Endothelial cell of umbilical vein (primary cell): ENCODE results near the gene FLT1. TPM values are rescaled to one million over a fixed set of nuclear protein-coding genes. Genes with fewer than 3 reads are reported as not detected.

Experiments used
- BruUV-seq: library from RNA; stranded (reverse); fragments of 400-500 nt; replicated peaks from 2 replicates; lab custom pipeline; 2021; lab: Mats Ljungman, UMichigan
- CTCF ChIA-PET: fragments of 300-600, 350-600 bp; sonication (Branson Sonifier 250); formaldehyde crosslinking; loops from one replicate; lab custom pipeline; 2021; ENCODE audit warnings: antibody characterized with exemption, inconsistent platforms; lab: Charles Lee
- POLR2A ChIA-PET: fragments of 300-600, 350-600 bp; sonication (Branson Sonifier 250); formaldehyde crosslinking; loops from one replicate; lab custom pipeline; 2021; ENCODE audit warnings: antibody characterized with exemption, inconsistent platforms; lab: Charles Lee
- DNase-seq: peaks from one replicate; pipeline ENCODE4 v3.0.0-alpha.2; 2011; ENCODE audit warnings: low read depth, low spot score
- FAIRE-seq: peaks from 2 replicates; lab custom pipeline; 2011; peaks lifted over from hg19 to GRCh38; lab: Jason Lieb, UNC
- H2AFZ ChIP-seq: 2 replicates; pipeline ENCODE4 v1.6.0; 2012; ENCODE audit warnings: low read depth, low read length, control low read depth, inconsistent platforms
- H3K27ac ChIP-seq: 2 replicates; pipeline ENCODE4 v1.5.1; 2011; ENCODE audit warnings: low read depth, mild to moderate bottlenecking, control low read depth, low read length, moderate library complexity; ENCODE audit not compliant: insufficient read depth
- H3K27me3 ChIP-seq, 2 experiments: 2 replicates each; pipeline versions ENCODE4 v1.6.0 to v1.6.1; 2011; ENCODE audit warnings: low read length in 2 of 2, mixed read lengths in 1 of 2; ENCODE audit not compliant: control insufficient read depth in 2 of 2, insufficient read depth in 2 of 2
- H3K36me3 ChIP-seq, 2 experiments: 2 replicates in 1 of 2; 3 replicates in 1 of 2; pipeline ENCODE4 v1.5.1; 2011; ENCODE audit warnings: low read length in 2 of 2, mild to moderate bottlenecking in 1 of 2, moderate library complexity in 1 of 2; ENCODE audit not compliant: control insufficient read depth in 2 of 2, insufficient read depth in 2 of 2; ENCODE audit errors: extremely low read depth in 1 of 2
- H3K4me1 ChIP-seq: 3 replicates; pipeline ENCODE4 v1.5.1; 2011; ENCODE audit warnings: mild to moderate bottlenecking, low read length; ENCODE audit not compliant: control insufficient read depth, insufficient read depth; ENCODE audit errors: extremely low read depth
- H3K4me2 ChIP-seq: 2 replicates; pipeline ENCODE4 v1.6.1; 2011; ENCODE audit warnings: low read length, control low read depth, mixed read lengths; ENCODE audit not compliant: insufficient read depth
- H3K4me3 ChIP-seq, 3 experiments: fragments of 200-600 bp in 1 of 3; sonication (generic), shearing (Covaris generic) in 1 of 3; replicated peaks in 1 of 3; 2 replicates each; pipeline ENCODE4 v1.5.1; 2011 to 2016; ENCODE audit warnings: control low read depth in 3 of 3, low read length in 3 of 3, mild to moderate bottlenecking in 2 of 3, inconsistent platforms in 1 of 3, low read depth in 1 of 3, moderate library complexity in 1 of 3; ENCODE audit not compliant: insufficient read depth in 1 of 3
- H3K79me2 ChIP-seq: 2 replicates; pipeline ENCODE4 v1.6.0; 2012; ENCODE audit warnings: low read length, inconsistent platforms; ENCODE audit not compliant: control insufficient read depth, insufficient read depth
- H3K9ac ChIP-seq: replicated peaks from 2 replicates; pipeline ENCODE3; 2011; ENCODE audit warnings: low read length, control low read depth; ENCODE audit not compliant: insufficient read depth; ENCODE audit errors: extremely low read depth
- H3K9me1 ChIP-seq: replicated peaks from 3 replicates; pipeline ENCODE4 v1.6.0; 2011; ENCODE audit warnings: mild to moderate bottlenecking, low read length; ENCODE audit not compliant: control insufficient read depth, insufficient read depth; ENCODE audit errors: extremely low read depth
- H3K9me3 ChIP-seq: replicated peaks from 2 replicates; pipeline ENCODE4 v1.5.1; 2012; ENCODE audit warnings: low read length, inconsistent platforms; ENCODE audit not compliant: control insufficient read depth, insufficient read depth
- H4K20me1 ChIP-seq: replicated peaks from 2 replicates; pipeline ENCODE3; 2011; ENCODE audit warnings: mild to moderate bottlenecking, low read length; ENCODE audit not compliant: control insufficient read depth, insufficient read depth; ENCODE audit errors: extremely low read depth
- EZH2 ChIP-seq: IDR thresholded peaks from 2 replicates; pipeline ENCODE4 v1.6.1; 2012; ENCODE audit warnings: borderline replicate concordance, low read depth, mild to moderate bottlenecking, moderate library complexity, low read length, inconsistent platforms; ENCODE audit not compliant: severe bottlenecking
- FOS ChIP-seq: IDR thresholded peaks from 2 replicates; pipeline ENCODE4 v1.6.1; 2011; ENCODE audit warnings: mild to moderate bottlenecking, low read length, moderate library complexity, borderline replicate concordance; ENCODE audit not compliant: insufficient read depth
- GATA2 ChIP-seq: IDR thresholded peaks from 2 replicates; pipeline ENCODE4 v1.7.0; 2011; ENCODE audit warnings: low read depth, mild to moderate bottlenecking, moderate library complexity, mixed read lengths, low read length; ENCODE audit not compliant: insufficient read length, insufficient read depth
- JUN ChIP-seq: IDR thresholded peaks from 2 replicates; pipeline ENCODE4 v1.6.1; 2011; ENCODE audit warnings: borderline replicate concordance, low read depth; ENCODE audit not compliant: insufficient read length, insufficient read depth
- MYC ChIP-seq: IDR thresholded peaks from one replicate; pipeline ENCODE4 v1.6.1; 2011; ENCODE audit warnings: mild to moderate bottlenecking, low read depth, low read length
- POLR2A ChIP-seq: IDR thresholded peaks from 2 replicates; pipeline ENCODE4 v1.6.1; 2012; ENCODE audit warnings: low read depth, mild to moderate bottlenecking, control low read depth, low read length
- POLR2AphosphoS5 ChIP-seq: IDR thresholded peaks from 2 replicates; pipeline ENCODE4 v1.6.1; 2012; ENCODE audit warnings: low read depth, mild to moderate bottlenecking, control low read depth, low read length, moderate library complexity; ENCODE audit not compliant: insufficient read depth
- dilution Hi-C: fragments of 300-500 bp; cut with MboI; formaldehyde crosslinking; loops from one replicate; pipeline ENCODE4 v1.15.0; 2019; ENCODE audit warnings: low sequenced_read_pairs; ENCODE audit not compliant: extremely low pct_ligation_motif_present
- intact Hi-C: fragments of 100-400 bp; cut with micrococcal nuclease; formaldehyde crosslinking; loops from one replicate; pipeline ENCODE4 v1.10.0; 2022
- polyA plus RNA-seq, 4 experiments: library from polyadenylated mRNA; depleted of rRNA in 3 of 4; stranded (reverse) in 3 of 4; unstranded in 1 of 4; fragments of >200 nt; gene quantifications; 2 replicates each; pipeline versions ENCODE4 v1.2.1 to v1.2.3, GENCODE V29; 2011 to 2012; ENCODE audit warnings: missing spikeins in 1 of 4
- total RNA-seq: library from RNA; stranded (reverse); gene quantifications from 2 replicates; pipeline ENCODE4 v1.2.3, GENCODE V29; 2021
- TF ChIP-seq, protein P1 (sequence below), 2 donors: IDR thresholded peaks; 1 replicate in 1 of 2; 2 replicates in 1 of 2; pipeline ENCODE4 v1.5.1; 2011; ENCODE audit warnings: low read length in 2 of 2, mild to moderate bottlenecking in 2 of 2, moderate library complexity in 2 of 2, control low read depth in 1 of 2, inconsistent platforms in 1 of 2, low read depth in 1 of 2; ENCODE audit not compliant: insufficient read depth in 1 of 2; ENCODE audit errors: extremely low read depth in 1 of 2
- TF ChIP-seq, protein P2 (sequence below): IDR thresholded peaks from 2 replicates; pipeline ENCODE4 v1.6.1; 2011; ENCODE audit not compliant: insufficient read depth, insufficient read length

The FLT1 gene
- total and polyA plus RNA-seq, 2 donors (not counting 3 experiments of a cell fraction or from before 2014, with no cell fraction given): 16.0 to 104 TPM

DNA sequence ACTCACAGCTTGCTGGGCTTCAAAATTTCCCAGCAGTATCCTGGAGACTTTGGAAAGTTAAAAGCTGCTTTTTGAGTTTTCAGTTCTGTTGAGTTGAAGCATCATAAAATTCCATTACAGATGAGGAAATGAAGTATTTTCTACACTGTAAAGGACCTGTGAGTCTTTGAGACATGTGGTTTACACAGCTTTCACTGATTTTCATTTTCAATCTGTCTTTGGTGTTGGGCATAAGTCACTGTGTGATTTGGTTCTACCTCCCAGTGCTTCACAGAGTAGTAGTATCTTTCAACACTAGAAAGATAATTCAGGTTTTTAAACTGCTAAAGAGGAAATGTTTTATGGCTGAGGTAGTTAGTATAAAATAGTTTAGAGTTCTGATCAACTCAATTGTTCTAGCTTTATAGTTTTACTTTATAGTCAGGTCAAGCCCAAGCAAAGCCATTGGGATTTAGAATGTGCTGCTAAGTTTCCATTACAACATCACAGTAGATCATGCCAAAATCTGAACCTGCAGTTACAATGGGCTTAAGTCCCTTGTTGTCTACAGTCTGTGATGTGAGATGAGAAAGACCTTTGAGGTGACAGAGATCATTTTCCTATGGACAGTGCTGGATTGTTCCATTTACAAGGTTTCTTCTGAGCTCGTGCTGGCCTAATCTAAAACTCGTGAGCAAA lies 161.6 kb downstream of the FLT1 start:
- BruUV-seq: no TSS peak
- no peak overlapping the region for H3K9ac ChIP-seq
- no peaks in the 10 kb centered on the region for H3K79me2 ChIP-seq
- H3K4me2 ChIP-seq: no peak overlapping the region
- peak; percentile 63 for DNase-seq
- POLR2A ChIA-PET: no interaction called here
- intact Hi-C loops: no loop called here
- no peak overlapping the region for H3K27ac ChIP-seq
- no peak overlapping the region for H3K4me3 ChIP-seq
- no peaks in the 10 kb centered on the region for H3K27me3 ChIP-seq
- no peaks in the 10 kb centered on the region for H3K9me1 ChIP-seq
- H3K9me3 ChIP-seq: no peaks in the 10 kb centered on the region
- peak; percentile 68 for FAIRE-seq
- dilution Hi-C loops: no loop called here
- no peak for TF ChIP-seq GATA2
- TF ChIP-seq, protein P1, sequence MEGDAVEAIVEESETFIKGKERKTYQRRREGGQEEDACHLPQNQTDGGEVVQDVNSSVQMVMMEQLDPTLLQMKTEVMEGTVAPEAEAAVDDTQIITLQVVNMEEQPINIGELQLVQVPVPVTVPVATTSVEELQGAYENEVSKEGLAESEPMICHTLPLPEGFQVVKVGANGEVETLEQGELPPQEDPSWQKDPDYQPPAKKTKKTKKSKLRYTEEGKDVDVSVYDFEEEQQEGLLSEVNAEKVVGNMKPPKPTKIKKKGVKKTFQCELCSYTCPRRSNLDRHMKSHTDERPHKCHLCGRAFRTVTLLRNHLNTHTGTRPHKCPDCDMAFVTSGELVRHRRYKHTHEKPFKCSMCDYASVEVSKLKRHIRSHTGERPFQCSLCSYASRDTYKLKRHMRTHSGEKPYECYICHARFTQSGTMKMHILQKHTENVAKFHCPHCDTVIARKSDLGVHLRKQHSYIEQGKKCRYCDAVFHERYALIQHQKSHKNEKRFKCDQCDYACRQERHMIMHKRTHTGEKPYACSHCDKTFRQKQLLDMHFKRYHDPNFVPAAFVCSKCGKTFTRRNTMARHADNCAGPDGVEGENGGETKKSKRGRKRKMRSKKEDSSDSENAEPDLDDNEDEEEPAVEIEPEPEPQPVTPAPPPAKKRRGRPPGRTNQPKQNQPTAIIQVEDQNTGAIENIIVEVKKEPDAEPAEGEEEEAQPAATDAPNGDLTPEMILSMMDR (IDR thresholded peaks at IDR 0.05; ENCODE audit: extremely low read depth in 1 of 2, insufficient read depth in 1 of 2, low read depth in 1 of 2, low read length in 2 of 2): no peak
- TF ChIP-seq POLR2AphosphoS5: no peak
- no peak for TF ChIP-seq EZH2
- TF ChIP-seq, protein P2, sequence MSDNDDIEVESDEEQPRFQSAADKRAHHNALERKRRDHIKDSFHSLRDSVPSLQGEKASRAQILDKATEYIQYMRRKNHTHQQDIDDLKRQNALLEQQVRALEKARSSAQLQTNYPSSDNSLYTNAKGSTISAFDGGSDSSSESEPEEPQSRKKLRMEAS: no peak
- no peak for TF ChIP-seq POLR2A
- TF ChIP-seq FOS: no peak
- no peak for TF ChIP-seq MYC
- TF ChIP-seq JUN: no peak
- no peaks in the 10 kb centered on the region for H4K20me1 ChIP-seq
- peaks cover 76% of the 10 kb centered on the region for H3K4me1 ChIP-seq
- H3K36me3 ChIP-seq: no peaks in the 10 kb centered on the region
- H2AFZ ChIP-seq: no peak overlapping the region
- CTCF ChIA-PET: interaction anchor here (1.0 kb wide), 1 partner anchor 47 kb away, joined by 3 read pairs; no protein-coding TSS in a partner anchor
